Measurements from ENCODE around the gene CBFA2T2. TPM values are rescaled to one million over a fixed set of nuclear protein-coding genes. Genes with fewer than 3 reads are reported as not detected.

The CBFA2T2 gene
- total RNA-seq, 1 experiment from 2014 or later, result 15.4 TPM

- Mint-ChIP-seq H3K9me3 (ENCODE audit: unreplicated experiment) (no peaks in the 10 kb centered on the region), H3K27ac (ENCODE audit: low read depth, unreplicated experiment) (no peak overlapping the region), H3K36me3 (ENCODE audit: insufficient read depth, unreplicated experiment) (no peaks in the 10 kb centered on the region), H3K4me3 (ENCODE audit: unreplicated experiment) (no peak overlapping the region), H3K4me1 (ENCODE audit: insufficient read depth, unreplicated experiment) (no peaks in the 10 kb centered on the region), H3K27me3 (ENCODE audit: insufficient read depth, unreplicated experiment) (no peaks in the 10 kb centered on the region)
- BruUV-seq (replicated peaks), result no TSS peak
- POLR2A ChIA-PET, result interaction anchor here (1.0 kb wide), 1 partner anchor 16 kb away, joined by 3 read pairs; no protein-coding TSS in a partner anchor
- CTCF ChIA-PET, result interaction anchor here (0.6 kb wide), 2 partner anchors 16 to 373 kb away, joined by 3 to 4 read pairs; no protein-coding TSS in a partner anchor
- DNase-seq (ENCODE audit: unreplicated experiment), result no peak
- intact Hi-C loops (cut with micrococcal nuclease), result no loop called here
- TF ChIP-seq, protein P1, sequence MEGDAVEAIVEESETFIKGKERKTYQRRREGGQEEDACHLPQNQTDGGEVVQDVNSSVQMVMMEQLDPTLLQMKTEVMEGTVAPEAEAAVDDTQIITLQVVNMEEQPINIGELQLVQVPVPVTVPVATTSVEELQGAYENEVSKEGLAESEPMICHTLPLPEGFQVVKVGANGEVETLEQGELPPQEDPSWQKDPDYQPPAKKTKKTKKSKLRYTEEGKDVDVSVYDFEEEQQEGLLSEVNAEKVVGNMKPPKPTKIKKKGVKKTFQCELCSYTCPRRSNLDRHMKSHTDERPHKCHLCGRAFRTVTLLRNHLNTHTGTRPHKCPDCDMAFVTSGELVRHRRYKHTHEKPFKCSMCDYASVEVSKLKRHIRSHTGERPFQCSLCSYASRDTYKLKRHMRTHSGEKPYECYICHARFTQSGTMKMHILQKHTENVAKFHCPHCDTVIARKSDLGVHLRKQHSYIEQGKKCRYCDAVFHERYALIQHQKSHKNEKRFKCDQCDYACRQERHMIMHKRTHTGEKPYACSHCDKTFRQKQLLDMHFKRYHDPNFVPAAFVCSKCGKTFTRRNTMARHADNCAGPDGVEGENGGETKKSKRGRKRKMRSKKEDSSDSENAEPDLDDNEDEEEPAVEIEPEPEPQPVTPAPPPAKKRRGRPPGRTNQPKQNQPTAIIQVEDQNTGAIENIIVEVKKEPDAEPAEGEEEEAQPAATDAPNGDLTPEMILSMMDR (IDR thresholded peaks at IDR 0.05; ENCODE audit: unreplicated experiment), result no peak
These were observed 16.9 kb upstream of the CBFA2T2 start for GRCh38 chr20:33472868-33473435.

GRCh38 chr20:33474097-33474873 is 15.6 kb upstream of the CBFA2T2 start:
- Mint-ChIP-seq H3K27ac (ENCODE audit: low read depth, unreplicated experiment) (no peak overlapping the region), H3K36me3 (ENCODE audit: insufficient read depth, unreplicated experiment) (no peaks in the 10 kb centered on the region), H3K9me3 (ENCODE audit: unreplicated experiment) (no peaks in the 10 kb centered on the region), H3K4me1 (ENCODE audit: insufficient read depth, unreplicated experiment) (no peaks in the 10 kb centered on the region), H3K4me3 (ENCODE audit: unreplicated experiment) (no peak overlapping the region), H3K27me3 (ENCODE audit: insufficient read depth, unreplicated experiment) (no peaks in the 10 kb centered on the region)
- BruUV-seq (replicated peaks), result no TSS peak
- intact Hi-C loops (cut with micrococcal nuclease), result no loop called here
- TF ChIP-seq, protein P1 (IDR thresholded peaks at IDR 0.05; ENCODE audit: unreplicated experiment), result no peak
- POLR2A ChIA-PET, result interaction anchor here (1.0 kb wide), 1 partner anchor 14 kb away, joined by 3 read pairs; no protein-coding TSS in a partner anchor
- no peak for DNase-seq (ENCODE audit: unreplicated experiment)
- CTCF ChIA-PET, result interaction anchor here (0.8 to 2.2 kb wide), 4 partner anchors 13 to 74 kb away, joined by 3 to 10 read pairs (median 4); no protein-coding TSS in a partner anchor

- Mint-ChIP-seq H3K4me1 (ENCODE audit: insufficient read depth, unreplicated experiment) (no peaks in the 10 kb centered on the region), H3K9me3 (ENCODE audit: unreplicated experiment) (no peaks in the 10 kb centered on the region), H3K36me3 (ENCODE audit: insufficient read depth, unreplicated experiment) (no peaks in the 10 kb centered on the region), H3K27ac (ENCODE audit: low read depth, unreplicated experiment) (no peak overlapping the region), H3K27me3 (ENCODE audit: insufficient read depth, unreplicated experiment) (no peaks in the 10 kb centered on the region), H3K4me3 (ENCODE audit: unreplicated experiment) (no peak overlapping the region)
- ChIA-PET CTCF (interaction anchor here (0.9 to 2.2 kb wide), 5 partner anchors 13 to 177 kb away, joined by 3 to 10 read pairs (median 4); no protein-coding TSS in a partner anchor), POLR2A (no interaction called here)
- TF ChIP-seq, protein P1 (IDR thresholded peaks at IDR 0.05; ENCODE audit: unreplicated experiment), result no peak
- BruUV-seq (replicated peaks), result no TSS peak
- DNase-seq (ENCODE audit: unreplicated experiment), result no peak
- intact Hi-C loops (cut with micrococcal nuclease), result no loop called here
These were observed 14.9 kb upstream of the CBFA2T2 start for GRCh38 chr20:33474963-33475362.
